Ectodermal cell (in vitro differentiated cells): ENCODE results near the gene FAAH. TPM values are rescaled to one million over a fixed set of nuclear protein-coding genes. Genes with fewer than 3 reads are reported as not detected.
"Not testable (repeated sequence)": the region's sequence is repeated elsewhere in the genome, so short reads cannot be mapped to it uniquely, and the experiment has no call there.

Experiments
- H3K27ac ChIP-seq: 2 replicates; pipeline ENCODE4 v1.7.0; 2013; ENCODE audit warnings: mild to moderate bottlenecking, low read depth, low read length; ENCODE audit not compliant: insufficient read depth, poor library complexity, severe bottlenecking
- H3K27me3 ChIP-seq: 2 replicates; pipeline ENCODE4 v1.7.0; 2013; ENCODE audit warnings: mild to moderate bottlenecking, low read length; ENCODE audit not compliant: insufficient read depth, control insufficient read depth, poor library complexity, severe bottlenecking
- H3K36me3 ChIP-seq: one replicate; pipeline ENCODE4 v1.7.0; 2013; ENCODE audit warnings: low read length; ENCODE audit not compliant: control insufficient read depth, insufficient read depth
- H3K4me1 ChIP-seq: one replicate; pipeline ENCODE4 v1.7.0; 2013; ENCODE audit warnings: low read length; ENCODE audit not compliant: control insufficient read depth, insufficient read depth
- H3K4me3 ChIP-seq: 2 replicates; pipeline ENCODE4 v1.7.0; 2013; ENCODE audit warnings: low read depth, low read length, control low read depth; ENCODE audit not compliant: insufficient read depth
- H3K9me3 ChIP-seq: 2 replicates; pipeline ENCODE4 v1.7.0; 2013; ENCODE audit warnings: mild to moderate bottlenecking, low read length, moderate library complexity; ENCODE audit not compliant: control insufficient read depth
- WGBS, 2 experiments: methylation state at CpG; one replicate each; pipeline ENCODE4 v1.1.7; 2013; ENCODE audit warnings: missing lambda C conversion rate in 2 of 2; 5-methylcytosine and 5-hydroxymethylcytosine counted together
- polyA plus RNA-seq, 4 experiments: library from polyadenylated mRNA; stranded (reverse); fragments of 50-300 nt; gene quantifications; one replicate each; pipeline ENCODE4 v1.2.3, GENCODE V29; 2013

Gene FAAH
- polyA plus RNA-seq (2013, experiment 1 of 4), result 5.9 TPM
- polyA plus RNA-seq (2013, experiment 2 of 4), result 6.3 TPM
- polyA plus RNA-seq (2013, experiment 3 of 4), result 3.4 TPM
- polyA plus RNA-seq (2013, experiment 4 of 4), result 5.4 TPM

DNA sequence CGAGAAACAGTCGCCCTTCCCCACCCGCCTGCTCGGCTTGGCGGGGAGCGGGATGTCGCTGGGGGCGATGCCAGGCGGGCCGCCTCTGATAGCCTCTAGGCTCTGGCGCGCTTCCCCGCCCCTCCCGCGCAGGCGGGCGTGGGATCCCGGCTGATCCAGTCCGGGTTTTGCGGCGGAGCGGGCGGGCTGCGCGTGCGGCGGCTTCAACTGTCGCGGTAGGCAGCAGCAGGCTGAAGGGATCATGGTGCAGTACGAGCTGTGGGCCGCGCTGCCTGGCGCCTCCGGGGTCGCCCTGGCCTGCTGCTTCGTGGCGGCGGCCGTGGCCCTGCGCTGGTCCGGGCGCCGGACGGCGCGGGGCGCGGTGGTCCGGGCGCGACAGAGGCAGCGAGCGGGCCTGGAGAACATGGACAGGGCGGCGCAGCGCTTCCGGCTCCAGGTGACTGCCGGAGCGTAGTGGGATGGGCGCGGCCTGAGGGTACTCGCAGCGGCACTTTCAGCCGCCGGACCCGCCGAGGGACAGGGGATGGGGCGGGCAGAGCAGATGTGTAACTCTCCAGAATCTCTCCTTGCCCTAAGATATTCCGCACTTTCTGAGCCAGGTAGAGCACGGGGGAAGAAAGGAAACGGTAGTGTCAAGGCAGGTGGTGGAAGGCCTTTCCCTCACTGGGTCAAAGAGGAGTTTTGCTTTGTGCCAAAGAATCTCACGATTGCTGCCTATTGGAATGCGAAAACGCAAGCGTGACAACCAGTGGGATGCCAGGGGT, at the start of gene FAAH:
Gene FAAH (plus strand): TSS at position 210 of the 764 bp plus-strand sequence. CDS start 32 bp downstream, at position 242.
- Histone ChIP-seq H3K27me3 (peaks cover 39% of the 10 kb centered on the region), H3K4me3 (peak within 1 kb of the TSS; percentile 45), H3K9me3 (peaks cover 4% of the 10 kb centered on the region), H3K36me3 (no peaks in the 10 kb centered on the region), H3K27ac (no peak within 1 kb of the TSS), H3K4me1 (peaks cover 5% of the 10 kb centered on the region)
- WGBS, 2 experiments, result 3 to 4% methylated on average over 75 of the region's 75 CpGs

DNA sequence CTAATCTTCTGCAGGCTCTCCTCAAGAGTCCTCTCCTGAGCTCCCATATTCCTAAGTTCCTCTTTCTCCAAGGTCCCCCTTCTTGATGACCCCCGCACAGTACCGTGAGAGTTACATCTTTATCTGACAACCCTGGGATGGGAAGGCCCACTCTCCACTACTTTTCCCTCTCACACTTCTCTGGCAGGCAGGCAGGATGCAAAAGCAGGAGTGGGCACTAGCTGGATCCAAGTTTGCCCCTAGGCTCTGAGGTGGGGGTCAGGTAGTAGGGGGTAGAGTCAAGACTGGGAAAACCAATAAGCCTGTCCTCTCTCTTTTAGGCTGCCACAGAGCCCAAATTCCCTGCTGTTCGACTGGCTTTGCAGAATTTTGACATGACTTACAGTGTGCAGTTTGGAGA, 49.6 kb upstream of the FAAH start:
- no peaks in the 10 kb centered on the region for H3K4me1 ChIP-seq
- H3K36me3 ChIP-seq, result peaks cover 13% of the 10 kb centered on the region
- no peak overlapping the region for H3K27ac ChIP-seq
- no peak overlapping the region for H3K4me3 ChIP-seq
- 93 to 96% methylated on average over 3 of the region's 3 CpGs for WGBS, 2 experiments
- H3K27me3 ChIP-seq, result no peaks in the 10 kb centered on the region
- H3K9me3 ChIP-seq, result no peaks in the 10 kb centered on the region

DNA sequence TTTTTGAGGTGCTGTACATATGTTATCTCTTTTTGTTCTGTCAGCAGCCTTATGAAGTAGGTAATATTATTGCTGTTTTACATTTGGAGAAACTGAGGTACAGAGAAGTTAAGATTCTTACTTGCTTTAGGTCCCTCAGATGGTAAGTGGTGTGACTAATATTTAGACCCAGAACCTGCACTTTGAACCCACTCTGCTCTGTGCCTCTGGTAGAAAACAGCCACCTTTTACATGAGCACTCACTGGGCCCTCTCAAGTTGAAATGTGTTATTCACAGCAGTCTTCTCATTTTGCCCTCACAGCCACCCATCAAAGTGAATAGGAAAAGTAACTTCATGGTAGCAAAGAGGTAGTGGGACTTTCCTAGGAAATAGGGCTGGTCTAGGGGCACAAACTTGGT, 48.8 kb upstream of the FAAH start:
- Histone ChIP-seq H3K4me1 (no peaks in the 10 kb centered on the region), H3K36me3 (peaks cover 21% of the 10 kb centered on the region), H3K27me3 (no peaks in the 10 kb centered on the region), H3K27ac (no peak overlapping the region), H3K4me3 (no peak overlapping the region), H3K9me3 (no peaks in the 10 kb centered on the region)

DNA sequence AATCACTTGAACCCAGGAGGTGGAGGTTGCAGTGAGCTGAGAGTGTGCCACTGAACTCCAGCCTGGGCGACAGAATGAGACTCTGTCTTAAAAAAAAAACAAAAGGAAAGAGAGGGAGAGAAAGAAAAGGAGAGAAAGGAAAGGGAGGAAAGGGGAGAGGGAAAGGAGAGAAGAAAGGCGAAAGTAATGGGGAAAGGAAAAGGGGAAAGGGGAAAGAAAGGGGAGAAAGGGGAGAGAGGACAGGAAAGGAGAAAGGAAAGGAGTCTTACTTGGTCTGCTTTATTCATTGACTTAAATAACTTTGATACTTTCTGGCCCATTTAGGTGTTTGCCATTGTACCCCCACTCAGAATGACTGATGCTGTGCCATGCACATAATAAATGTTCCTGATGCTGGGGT, 41.8 kb upstream of the FAAH start:
- Histone ChIP-seq H3K27me3 (no peaks in the 10 kb centered on the region), H3K27ac (no peak overlapping the region), H3K9me3 (no peaks in the 10 kb centered on the region), H3K4me1 (no peaks in the 10 kb centered on the region), H3K36me3 (peaks cover 49% of the 10 kb centered on the region), H3K4me3 (no peak overlapping the region)
- WGBS, 2 experiments, result 95 to 98% methylated on average over 2 of the region's 2 CpGs

DNA sequence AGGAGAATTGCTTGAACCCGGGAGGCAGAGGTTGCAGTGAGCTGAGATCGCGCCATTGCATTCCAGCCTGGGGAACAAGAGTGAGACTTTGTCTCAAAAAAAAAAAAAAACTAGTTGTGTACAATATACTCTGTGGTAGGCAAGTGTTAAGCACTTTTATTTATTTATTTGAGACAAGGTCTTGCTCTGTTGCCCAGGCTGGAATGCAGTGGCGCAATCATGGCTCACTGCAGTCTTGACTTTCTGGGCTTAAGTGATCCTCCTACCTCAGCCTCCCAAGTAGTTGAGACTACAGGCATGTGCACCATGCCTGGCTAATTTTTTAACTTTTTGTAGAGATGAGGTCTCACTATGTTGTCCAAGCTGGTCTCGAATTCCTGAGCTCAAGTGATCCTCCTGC, 38.2 kb upstream of the FAAH start:
- not testable (repeated sequence) for H3K4me1 ChIP-seq, H3K9me3 ChIP-seq, H3K27ac ChIP-seq, H3K4me3 ChIP-seq, H3K27me3 ChIP-seq
- WGBS, 2 experiments, result 89 to 97% methylated on average over 5 of the region's 5 CpGs
- peaks cover 41% of the 10 kb centered on the region for H3K36me3 ChIP-seq

DNA sequence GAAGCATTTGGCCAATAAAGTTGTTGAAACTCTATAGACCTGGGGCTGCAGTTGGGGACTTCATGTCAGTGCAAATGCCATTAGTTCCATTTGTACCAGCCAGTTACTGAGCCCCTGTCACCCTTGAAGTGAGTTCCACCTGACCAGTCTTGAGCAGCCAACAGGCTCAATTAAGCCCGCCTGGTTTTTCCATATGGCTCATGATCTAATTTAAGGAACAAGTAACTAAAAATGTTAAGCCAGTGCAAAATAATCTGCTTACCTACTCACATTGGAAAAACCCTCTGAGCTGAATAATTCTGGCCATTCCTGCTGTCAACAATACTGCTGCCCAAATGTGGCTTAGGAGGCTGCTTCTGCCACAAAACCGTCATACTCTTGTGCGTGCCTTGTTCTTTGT, 32.0 kb upstream of the FAAH start:
- Histone ChIP-seq H3K4me3 (no peak overlapping the region), H3K27me3 (no peaks in the 10 kb centered on the region), H3K9me3 (no peaks in the 10 kb centered on the region), H3K36me3 (peaks cover 22% of the 10 kb centered on the region), H3K27ac (no peak overlapping the region), H3K4me1 (no peaks in the 10 kb centered on the region)
- WGBS, 2 experiments, result 91 to 96% methylated on average over 3 of the region's 3 CpGs

DNA sequence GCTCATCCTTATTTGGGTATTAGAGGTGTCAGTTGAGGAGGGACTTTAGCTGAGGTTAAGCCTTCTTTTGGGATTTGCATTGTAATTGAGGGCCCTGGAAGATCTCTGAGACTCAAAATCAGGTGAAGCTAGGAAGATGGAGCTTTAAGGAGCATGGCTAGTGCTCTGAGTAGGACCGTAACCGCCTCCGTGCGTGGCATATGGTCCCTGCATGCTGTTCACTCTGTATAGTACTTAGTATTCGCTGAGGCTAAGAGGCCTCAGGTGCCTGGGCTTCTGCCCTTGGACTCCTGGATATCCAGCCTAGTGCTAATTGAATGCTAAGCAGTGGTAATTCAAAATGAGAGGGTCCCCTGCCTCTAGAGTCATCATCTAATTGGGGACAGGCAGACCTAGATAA, 31.0 kb upstream of the FAAH start:
- Histone ChIP-seq H3K27me3 (no peaks in the 10 kb centered on the region), H3K4me1 (no peaks in the 10 kb centered on the region), H3K27ac (no peak overlapping the region), H3K36me3 (peaks cover 19% of the 10 kb centered on the region), H3K4me3 (no peak overlapping the region), H3K9me3 (no peaks in the 10 kb centered on the region)
- WGBS, 2 experiments, result 91 to 94% methylated on average over 5 of the region's 5 CpGs

DNA sequence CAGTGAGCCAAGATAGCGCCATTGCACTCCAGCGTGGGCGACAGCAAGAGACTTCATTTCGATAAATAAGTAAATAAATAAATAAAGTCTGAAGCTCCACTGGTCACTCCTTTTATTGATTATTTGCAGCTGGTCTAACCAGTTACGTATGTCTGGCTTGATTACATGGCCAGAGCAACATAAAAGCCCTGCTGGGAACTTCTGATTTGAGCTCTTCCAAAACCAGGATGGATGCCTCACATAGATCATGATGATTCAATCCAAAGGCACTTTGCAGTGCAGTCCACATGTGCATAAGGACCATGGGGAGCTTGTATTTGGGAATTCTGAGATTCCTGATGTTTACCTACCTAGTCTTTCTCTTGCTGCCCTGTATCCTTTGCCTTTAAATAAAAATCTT, 29.5 kb upstream of the FAAH start:
- peaks cover 14% of the 10 kb centered on the region for H3K36me3 ChIP-seq
- no peaks in the 10 kb centered on the region for H3K27me3 ChIP-seq
- H3K4me3 ChIP-seq, result no peak overlapping the region
- WGBS, 2 experiments, result 97% methylated on average over 5 of the region's 5 CpGs
- H3K27ac ChIP-seq, result no peak overlapping the region
- H3K9me3 ChIP-seq, result no peaks in the 10 kb centered on the region
- no peaks in the 10 kb centered on the region for H3K4me1 ChIP-seq

DNA sequence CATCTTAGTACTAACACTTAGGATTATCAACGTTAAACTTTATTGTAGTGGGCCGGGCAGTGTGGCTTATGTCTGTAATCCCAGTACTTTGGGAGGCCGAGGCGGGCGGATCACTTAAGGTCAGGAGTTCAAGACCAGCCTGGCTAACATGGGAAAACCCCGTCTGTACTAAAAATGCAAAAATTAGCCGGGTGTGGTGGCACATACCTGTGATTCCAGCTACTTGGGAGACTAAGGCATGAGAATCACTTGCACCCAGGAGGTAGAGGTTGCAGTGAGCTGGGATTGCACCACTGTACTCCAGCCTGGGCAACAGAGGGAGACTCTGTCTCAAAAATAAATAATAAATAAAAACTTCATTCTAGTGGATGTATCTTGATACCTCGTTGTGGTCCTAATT, 28.3 kb upstream of the FAAH start:
- not testable (repeated sequence) for H3K9me3 ChIP-seq, H3K27me3 ChIP-seq, H3K4me1 ChIP-seq, H3K4me3 ChIP-seq, H3K36me3 ChIP-seq, H3K27ac ChIP-seq
- 93 to 98% methylated on average over 7 of the region's 8 CpGs for WGBS, 2 experiments

DNA sequence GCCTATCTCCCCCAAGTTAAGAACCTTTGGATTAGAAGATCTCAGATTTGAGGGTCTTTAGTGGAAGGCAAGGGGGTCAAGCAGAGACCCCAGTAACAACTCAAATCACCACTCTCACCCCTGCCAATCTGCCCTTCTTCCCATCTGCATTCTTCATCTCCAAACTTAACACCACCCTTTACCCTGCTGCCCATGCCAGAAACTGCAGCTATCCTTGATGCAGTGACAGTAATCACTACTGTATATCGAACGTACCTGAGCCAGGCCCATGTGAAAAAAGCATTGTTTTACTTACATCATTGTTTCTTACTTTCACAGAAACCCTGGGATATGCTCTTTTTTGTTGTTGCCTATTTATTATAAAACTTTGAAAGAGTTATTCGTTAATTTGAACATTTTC, 27.0 kb upstream of the FAAH start:
- H3K9me3 ChIP-seq, result no peaks in the 10 kb centered on the region
- H3K27ac ChIP-seq, result no peak overlapping the region
- no peak overlapping the region for H3K4me3 ChIP-seq
- no peaks in the 10 kb centered on the region for H3K4me1 ChIP-seq
- H3K27me3 ChIP-seq, result no peaks in the 10 kb centered on the region
- WGBS, 2 experiments, result 90 to 94% methylated on average over 3 of the region's 3 CpGs
- H3K36me3 ChIP-seq, result no peaks in the 10 kb centered on the region
